GM21390 (cell line): ENCODE results near the gene SOX21.

ENCODE experiments used
- ATAC-seq: cut with Tn5 transposase; IDR thresholded peaks from one replicate; pipeline ENCODE4 v1.9.1; 2021; ENCODE audit not compliant: unreplicated experiment

The SOX21 gene

GRCh38 chr13:94709001-94709834 lies 3.1 kb downstream of the SOX21 start:
- no peak for ATAC-seq

DNA sequence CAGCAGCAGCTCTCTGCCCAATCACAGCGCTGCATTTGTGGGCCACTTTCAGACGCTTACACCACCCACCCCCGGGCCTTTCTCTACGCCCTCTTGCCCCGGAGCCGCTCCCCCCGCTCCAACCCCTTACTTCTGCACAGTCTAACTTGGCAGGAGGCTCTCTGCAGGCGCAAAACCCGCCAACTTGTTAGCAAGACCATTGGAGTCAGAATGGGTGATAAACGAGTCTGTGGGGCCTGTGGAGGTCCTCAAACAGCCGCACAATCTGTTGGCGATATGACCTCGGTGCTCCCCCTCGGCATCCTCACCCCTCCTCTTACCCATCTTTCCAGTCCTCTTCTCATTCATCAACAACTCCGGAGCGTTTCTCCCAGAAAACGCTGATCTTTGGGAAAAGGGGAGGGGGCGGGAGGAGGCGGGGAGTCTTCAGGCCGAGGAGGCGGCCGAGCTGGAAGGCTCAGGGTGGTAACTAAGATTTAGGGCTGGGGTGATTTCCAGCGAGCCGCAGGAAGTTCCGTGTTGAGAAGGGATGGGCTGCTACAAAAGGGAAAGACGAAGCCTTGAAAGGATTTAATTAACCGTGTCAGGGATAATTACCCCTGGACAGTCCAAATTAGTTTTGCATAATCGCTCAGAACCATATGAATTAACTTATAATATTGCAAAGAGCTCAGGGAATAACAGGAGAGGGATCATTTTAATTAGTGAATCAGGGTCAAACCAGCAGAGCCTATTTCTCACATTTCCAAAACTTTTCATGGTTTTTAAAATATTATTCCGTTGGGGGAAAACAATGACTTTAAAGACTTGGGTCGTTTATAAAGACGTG lies 4.1 kb downstream of the SOX21 start:
- ATAC-seq, result no peak

DNA sequence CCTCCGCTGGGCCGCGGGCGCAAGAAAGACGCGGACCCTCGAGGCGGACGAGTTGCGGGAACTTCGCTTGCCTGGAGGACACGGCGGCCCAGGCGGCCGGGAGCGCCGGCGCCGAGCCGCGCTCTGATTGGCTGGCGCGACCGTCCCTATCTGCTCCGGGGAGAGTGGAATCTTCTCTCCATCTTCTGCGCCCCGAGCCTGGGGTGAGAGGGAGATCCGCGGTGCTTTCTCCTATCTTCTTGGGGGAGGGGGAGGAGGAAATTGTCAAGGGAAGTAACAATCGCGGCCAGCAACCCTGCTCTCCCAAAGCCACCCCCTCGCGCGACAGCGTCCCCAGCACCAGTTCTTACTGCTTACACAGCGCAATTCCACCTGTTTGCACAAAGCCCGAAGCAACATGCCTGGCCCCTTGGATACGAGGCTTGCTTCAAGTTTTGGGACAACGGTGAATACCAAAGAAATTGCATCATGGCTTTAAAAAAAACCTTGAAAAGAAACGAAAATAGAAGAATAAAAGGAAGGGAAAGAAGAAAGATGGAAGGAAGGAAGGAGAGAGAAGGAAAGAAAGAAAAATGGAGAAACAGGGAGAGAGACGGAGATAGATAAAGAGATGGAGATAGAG lies 4.8 kb downstream of the SOX21 start:
- ATAC-seq, result no peak

GRCh38 chr13:94706843-94707399 lies 5.4 kb downstream of the SOX21 start:
- ATAC-seq, result no peak

- no peak for ATAC-seq
These were observed 6.1 kb downstream of the SOX21 start for GRCh38 chr13:94706101-94706842.

DNA sequence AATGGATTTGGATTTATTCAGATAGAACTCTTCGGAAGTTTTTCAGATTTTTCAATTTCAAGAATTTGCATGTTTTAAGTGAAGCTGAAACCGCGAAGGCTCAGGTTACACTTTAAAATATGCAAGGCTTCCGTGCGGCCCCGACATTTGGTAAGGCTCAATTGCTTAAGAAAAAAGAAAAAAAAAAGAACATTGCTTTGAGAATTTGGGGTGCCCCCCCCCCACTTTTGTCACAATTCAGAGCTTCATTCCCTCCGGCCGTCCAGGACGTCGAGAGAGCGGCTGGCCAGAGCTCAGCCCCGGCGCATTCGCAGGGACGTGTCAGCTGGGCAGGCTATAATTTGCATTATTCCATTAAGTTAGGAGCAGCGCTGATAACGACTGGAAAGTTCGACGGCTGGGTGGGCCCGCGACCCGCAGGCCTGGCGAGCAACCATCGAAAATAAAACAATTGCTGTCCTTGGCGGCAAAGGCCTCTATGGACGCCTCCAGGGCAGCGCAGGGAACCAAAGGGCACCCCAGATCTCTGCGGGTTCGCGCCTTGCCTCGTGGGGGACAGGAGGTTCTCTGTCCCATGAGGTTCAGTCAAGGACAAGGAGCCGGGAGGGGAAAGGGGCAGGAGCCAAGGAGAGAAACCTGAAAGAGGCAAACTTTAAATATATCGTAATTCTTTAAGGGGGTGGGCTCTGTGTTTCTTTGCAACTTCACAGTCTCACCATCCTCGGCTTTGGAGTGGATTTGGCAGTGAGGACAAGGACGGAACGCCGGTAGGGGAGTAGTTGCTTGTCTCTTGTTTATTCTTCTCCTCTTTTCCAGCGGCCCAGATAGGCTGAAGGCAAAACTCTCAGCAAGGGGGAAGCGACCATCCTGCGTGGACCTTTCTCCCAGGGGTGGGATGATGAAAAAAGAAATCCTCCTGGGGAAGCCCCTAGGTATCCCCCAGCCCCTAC lies 7.0 kb downstream of the SOX21 start:
- no peak for ATAC-seq

GRCh38 chr13:94704377-94705080 lies 7.8 kb downstream of the SOX21 start:
- no peak for ATAC-seq

GRCh38 chr13:94703721-94704314 lies 8.5 kb downstream of the SOX21 start:
- ATAC-seq, result no peak

DNA sequence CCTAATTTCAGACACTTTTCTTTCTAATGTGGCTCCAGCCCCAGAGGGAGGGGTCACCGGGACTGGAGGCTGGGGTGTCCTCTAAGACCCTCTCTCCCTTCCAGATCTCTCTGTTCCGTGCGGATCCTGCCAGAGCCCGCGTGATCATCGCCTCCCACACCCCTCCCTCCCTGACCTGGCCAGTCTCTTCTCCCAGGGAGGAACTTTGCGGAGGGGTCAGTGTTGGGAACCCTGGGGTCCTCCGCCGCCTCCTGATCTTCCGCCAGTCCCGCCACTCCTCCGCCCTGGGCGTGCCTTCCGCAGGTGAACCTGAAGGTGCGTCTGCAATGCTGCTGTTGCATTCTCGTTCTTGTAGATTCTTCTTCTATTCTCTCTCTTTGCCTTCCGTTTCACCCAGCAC lies 9.1 kb downstream of the SOX21 start:
- no peak for ATAC-seq

DNA sequence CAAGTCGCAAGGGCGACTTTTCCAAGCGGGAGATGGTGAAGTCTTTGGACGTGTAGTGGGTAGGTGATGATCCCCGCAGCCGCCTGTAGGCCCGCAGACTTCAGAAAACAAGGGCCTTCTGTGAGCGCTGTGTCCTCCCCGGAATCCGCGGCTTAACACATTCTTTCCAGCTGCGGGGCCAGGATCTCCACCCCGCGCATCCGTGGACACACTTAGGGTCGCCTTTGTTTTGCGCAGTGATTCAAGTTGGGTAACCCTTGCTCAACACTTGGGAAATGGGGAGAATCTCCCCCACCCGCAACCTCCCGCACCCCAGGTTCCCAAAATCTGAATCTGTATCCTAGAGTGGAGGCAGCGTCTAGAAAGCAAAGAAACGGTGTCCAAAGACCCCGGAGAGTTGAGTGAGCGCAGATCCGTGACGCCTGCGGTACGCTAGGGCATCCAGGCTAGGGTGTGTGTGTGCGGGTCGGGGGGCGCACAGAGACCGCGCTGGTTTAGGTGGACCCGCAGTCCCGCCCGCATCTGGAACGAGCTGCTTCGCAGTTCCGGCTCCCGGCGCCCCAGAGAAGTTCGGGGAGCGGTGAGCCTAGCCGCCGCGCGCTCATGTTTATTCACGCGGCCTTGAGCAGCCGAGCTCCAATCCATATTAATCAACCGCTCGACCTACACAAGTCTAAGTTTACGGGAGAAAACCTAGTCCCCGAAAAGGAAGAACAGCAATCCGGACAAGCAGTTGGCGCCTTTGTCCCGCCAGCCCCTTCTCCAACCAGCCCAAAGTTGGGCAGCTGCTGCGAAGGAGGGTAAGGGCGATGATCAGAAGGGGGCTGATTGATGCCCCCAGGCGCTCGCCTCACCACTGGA lies 9.9 kb downstream of the SOX21 start:
- ATAC-seq, result no peak

DNA sequence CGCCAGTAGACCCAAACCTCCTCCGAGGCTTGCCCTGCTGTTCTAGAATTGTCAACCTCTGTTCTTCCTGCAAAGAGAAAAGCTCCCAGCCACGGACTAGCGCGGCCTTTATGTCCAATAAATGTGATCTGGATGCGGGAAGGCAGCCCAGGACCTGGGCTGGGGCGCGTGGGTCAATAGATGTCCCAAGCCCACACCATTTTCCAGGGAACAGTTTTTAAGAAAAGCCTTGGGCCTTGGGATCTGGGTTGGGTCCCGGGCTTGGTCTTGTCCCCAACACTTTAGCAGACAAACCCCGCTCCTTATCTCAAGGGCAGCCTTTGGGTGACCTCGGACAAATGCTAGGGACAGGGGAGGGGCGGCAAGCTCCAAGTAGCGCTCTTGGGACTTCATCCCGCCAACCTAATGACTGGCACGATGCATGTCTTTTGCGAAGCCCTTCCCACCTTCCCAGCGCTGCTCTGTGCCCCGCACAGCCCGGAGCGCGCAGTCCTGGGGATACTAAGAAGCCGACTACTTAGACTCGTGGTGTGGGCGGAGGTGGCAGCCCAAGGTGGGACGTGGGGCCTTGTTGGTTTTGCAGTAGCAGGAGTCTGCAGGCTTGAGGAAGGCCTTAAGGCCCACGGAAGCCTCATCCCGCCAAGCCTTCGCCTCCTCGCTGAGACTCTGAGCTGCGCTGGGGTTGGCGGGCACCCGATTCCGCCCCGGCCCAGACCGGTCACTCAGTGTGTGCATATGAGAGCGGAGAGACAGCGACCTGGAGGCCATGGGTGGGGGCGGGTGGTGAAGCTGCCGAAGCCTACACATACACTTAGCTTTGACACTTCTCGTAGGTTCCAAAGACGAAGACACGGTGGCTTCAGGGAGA lies 10.8 kb downstream of the SOX21 start:
- ATAC-seq, result no peak

DNA sequence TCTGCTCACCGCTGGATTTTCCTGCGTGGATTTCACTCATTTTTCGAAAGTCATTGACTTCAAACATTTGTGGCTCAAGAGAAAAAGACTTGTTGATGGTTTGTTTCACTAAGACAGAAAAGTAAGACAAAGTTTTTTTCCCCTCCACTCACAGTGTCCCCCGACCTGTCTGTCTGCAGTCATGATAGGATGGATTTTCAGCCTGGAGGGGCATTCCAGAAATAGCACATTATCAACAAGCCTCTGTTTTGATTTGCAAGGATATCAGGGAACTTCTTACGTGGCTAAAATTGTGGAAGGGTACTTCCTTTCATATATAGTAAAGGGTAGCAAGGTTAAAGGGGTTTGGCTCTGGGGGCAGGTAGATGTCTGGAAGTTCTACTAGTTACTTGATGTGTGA lies 11.8 kb downstream of the SOX21 start:
- ATAC-seq, result no peak

DNA sequence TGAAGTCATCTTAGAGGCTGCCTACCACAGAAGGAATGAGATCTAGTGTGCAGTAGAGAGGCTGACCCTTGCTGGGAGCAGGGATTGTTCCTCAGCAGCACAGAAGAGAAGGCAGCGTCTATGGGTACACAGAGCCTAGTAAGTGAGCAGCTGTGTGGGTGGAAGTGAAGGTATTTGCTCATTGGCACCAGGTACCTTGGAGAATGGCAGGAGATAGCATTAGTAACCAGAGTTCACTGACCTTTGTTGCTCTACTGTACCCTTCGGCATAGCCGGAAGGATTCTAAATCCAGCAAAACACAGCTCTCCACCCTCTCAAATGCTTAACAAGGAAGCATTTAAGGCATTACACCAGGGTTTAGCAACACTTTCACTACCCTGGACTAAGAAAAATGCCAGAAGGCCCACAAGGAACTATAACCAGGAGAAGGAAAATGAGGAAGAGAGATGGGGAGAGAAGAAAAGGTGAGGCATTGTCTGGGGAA lies 12.3 kb downstream of the SOX21 start:
- ATAC-seq, result no peak

GRCh38 chr13:94696171-94696570 lies 16.2 kb downstream of the SOX21 start:
- no peak for ATAC-seq

DNA sequence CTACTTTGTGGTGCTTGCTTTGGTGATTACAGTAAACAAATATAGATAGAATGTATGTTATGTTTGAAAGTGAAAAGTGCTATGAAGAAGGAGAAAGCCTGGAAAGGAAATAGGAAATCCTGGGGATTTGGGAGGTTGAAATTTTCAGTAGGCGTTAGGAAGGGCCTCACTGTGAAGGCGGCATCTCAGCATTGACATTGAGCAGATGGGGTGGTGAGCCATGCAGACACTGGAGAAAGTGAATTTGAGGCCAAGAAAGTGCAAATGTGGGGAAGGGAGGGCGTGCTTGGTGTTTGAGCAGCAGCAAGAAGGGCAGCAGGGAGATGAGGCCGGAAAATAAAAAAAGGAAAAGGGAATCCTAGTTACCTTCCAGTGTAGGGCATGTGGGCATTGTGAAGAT lies 20.3 kb downstream of the SOX21 start:
- ATAC-seq, result no peak

DNA sequence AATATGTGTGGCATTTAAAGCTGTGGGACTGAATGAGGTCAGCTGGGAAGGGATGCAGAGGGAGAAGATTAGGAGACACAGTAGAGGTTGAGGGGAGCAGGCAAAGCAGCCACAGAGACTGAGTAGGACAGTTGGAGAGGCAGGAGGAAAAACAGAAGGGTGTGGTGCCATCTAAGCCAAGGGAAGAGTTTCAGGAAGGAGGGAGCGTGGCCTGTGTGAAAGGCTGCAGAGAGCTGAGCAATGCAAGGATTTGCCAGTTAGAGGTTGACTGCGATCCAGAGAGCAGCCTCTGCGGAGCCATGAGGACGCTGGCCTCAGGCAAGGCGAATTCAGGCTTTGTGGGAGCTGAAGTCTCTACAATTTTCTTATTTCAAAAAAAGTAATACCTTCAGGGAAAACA lies 28.9 kb downstream of the SOX21 start:
- no peak for ATAC-seq

- no peak for ATAC-seq
These were observed 30.1 kb downstream of the SOX21 start for GRCh38 chr13:94682229-94682628.
